GM12875 (cell line): Measurements from ENCODE around the gene TAL2.

ENCODE experiments used
- H3K4me3 ChIP-seq: one replicate; pipeline ENCODE4 v1.5.1; 2011; ENCODE audit warnings: low read depth, low read length, control low read depth
- CTCF ChIP-seq: IDR thresholded peaks from 2 replicates; pipeline ENCODE4 v1.5.1; 2011; ENCODE audit warnings: low read depth, mild to moderate bottlenecking, control low read depth, inconsistent platforms, low read length, moderate library complexity, borderline replicate concordance; ENCODE audit not compliant: insufficient read depth

The TAL2 gene

GRCh38 chr9:105694190-105694847, 32.1 kb downstream of the TAL2 start, which contains the start of gene TMEM38B:
Gene TMEM38B, plus strand, starts transcription at chr9:105694541. Its CDS starts 120 bp downstream, at chr9:105694661.
- TF ChIP-seq CTCF, result no peak
- H3K4me3 ChIP-seq, result peak within 1 kb of the TSS; percentile 87

- no peak for TF ChIP-seq CTCF
- peak overlapping the region; percentile 87 for H3K4me3 ChIP-seq
Observed at GRCh38 chr9:105694848-105695581, 32.8 kb downstream of the TAL2 start.

GRCh38 chr9:105696219-105696793, 34.0 kb downstream of the TAL2 start:
- no peak overlapping the region for H3K4me3 ChIP-seq
- no peak for TF ChIP-seq CTCF

- H3K4me3 ChIP-seq, result no peak overlapping the region
- TF ChIP-seq CTCF, result no peak
Observed at GRCh38 chr9:105697871-105698270, 35.6 kb downstream of the TAL2 start.

- TF ChIP-seq CTCF, result no peak
Observed at GRCh38 chr9:105698348-105698870, 36.2 kb downstream of the TAL2 start.

GRCh38 chr9:105700668-105701067, 38.4 kb downstream of the TAL2 start:
- no peak for TF ChIP-seq CTCF
- H3K4me3 ChIP-seq, result no peak overlapping the region

More at GRCh38 chr9:105698348-105698870, 36.2 kb downstream of the TAL2 start:
- no peak overlapping the region for H3K4me3 ChIP-seq
